NCI-H1436 (cell line): ENCODE data around the gene USP40.

Source experiments
- DNase-seq: peaks from one replicate; lab custom pipeline; 2025; lab: John Stamatoyannopoulos, UW

The USP40 gene

DNA sequence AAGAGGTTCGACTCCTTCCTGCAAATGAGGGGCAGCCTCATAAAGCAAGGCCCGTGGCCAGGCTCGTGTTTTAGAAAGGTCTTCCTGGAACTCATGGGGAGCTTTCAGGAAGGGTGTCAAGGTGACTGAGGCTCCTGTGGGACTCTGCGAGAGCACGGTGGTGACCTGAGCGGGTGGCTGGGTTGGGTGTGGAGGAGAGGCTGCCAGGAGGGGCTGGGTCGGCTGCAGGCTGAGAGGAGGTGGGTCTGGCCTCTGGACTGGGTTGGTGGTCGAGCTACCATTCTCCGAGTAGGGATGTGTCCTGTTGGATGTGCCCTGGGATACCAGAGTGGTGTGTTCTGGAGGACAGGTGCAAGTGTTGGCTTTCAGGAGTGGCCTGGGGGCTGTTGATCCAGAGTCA, 125.9 kb downstream of the USP40 start:
- no peak for DNase-seq

DNA sequence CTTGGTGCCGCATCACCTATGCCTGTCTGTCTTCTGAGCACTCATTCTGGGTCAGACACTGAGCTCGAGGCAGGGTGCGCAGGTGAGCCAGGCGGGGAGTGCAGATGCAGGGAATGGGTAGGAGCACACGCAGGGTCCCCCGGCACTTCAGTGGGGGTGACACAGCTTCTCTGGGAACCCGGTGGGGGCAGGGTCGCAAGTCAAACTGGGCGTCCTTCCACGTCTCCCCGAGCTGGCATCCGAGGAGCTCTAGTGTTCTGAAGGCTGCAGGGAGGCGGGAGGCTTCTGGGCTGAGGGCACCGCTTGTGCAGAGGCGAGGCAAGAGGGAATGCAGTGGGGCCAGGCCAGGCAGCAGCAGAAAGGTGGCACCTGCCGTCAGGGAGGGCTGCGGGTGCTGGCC, 126.3 kb downstream of the USP40 start:
- DNase-seq = no peak

DNA sequence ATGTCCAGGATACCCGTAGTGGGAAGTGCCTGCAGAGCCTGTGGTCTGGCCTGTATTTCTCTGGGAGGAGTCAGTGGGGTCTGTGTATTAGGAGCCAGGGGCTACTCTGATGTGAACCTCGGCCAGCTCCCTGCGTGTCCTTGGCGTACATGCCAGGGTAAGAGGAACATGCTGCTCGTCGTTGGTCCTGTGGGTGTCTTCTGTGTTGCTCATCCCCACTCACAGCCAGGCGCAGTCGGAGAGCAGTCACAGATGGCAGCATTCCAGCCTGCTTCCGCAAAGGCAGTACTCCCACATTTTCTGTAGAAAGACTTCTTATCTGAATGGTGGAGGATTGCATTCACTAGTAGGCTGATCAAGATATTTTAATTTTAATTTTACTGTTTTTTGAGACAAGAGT, 127.4 kb downstream of the USP40 start:
- no peak for DNase-seq

DNA sequence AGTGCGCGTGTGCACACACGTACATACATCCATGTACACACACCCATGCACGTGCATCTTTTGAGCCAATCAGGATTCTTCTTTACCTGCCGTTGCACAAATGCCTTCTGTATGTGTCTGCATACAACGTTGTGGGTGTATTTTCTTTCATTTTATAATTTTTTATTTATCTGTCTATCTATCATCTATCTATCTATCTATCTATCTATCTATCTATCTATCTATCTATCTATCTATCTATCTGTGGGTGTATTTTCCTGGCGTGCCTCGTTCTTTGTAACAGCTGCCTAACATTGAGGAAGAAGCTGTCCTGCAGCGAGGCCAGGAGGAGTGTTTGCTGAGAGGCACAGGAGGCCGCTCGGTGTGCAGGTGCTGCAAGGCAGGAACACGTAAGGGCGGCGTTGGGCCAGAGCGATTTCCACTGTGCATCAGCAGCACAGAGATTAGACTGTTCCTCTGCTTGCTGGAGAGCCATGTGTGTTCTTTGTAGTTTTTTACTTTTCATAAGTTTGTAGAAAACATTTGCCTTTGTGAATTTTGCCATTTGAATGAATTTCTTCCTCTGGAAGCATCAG, 127.9 kb downstream of the USP40 start:
- DNase-seq = no peak

DNA sequence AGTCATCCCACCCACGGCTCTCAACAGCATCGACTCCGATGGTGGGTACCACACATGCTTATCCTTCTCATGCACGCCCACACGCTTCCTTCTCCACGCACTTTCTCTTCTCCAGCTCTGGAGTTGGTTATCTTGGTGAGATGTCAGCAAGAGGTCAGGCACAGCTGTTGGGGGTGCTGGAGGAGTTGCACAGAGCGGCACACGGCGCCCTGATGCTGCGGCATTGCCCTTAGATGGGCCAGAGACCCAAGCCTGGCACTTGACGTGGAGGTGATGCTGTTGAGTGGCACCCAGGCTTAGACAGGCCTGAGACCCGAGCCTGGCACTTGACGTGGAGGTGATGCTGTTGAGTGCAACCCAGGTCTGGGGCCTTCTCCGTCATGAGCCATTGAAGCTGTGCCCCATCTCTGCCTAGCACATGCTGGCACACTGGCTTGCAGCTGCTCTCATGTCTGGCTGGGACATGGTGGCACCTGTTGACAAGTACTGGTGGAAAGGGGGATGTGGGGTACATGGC, 129.1 kb downstream of the USP40 start:
- DNase-seq = no peak

DNA sequence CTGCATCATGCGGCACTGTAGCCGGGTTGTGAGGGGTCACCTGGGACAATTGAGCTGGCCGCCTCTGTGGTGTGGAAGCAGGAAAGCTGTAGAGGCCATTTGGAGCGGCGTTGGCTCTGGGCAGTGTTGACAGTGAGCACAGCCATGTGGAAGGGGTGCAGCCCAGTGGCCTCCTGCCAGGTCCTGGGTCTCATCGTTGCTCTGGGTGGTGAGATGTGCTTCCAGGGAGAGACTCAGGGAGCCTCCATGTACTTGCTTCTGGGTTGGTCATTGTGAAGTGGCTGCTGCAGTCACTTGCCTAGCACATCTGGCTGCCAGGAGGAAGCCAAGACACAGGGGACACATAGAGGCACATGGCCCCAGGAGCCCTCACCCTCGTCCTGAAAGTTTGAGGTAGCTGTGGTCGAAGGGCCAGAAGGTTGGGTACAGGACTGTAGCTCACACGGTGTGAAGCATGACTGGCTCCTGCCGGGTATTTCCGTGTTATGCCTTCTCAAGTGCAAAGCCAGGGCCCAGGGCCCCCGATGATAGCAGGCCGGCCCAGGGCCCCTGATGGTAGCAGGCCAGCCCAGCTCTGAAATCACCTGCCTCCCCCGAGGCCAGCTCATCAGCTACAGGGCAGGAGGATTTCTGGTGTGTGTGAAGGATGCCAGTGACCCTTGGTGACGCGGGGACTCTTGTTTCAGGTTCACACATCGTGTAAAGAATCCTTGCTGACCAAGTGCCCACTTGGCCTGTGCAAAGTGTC, 129.7 kb downstream of the USP40 start:
- DNase-seq = no peak

DNA sequence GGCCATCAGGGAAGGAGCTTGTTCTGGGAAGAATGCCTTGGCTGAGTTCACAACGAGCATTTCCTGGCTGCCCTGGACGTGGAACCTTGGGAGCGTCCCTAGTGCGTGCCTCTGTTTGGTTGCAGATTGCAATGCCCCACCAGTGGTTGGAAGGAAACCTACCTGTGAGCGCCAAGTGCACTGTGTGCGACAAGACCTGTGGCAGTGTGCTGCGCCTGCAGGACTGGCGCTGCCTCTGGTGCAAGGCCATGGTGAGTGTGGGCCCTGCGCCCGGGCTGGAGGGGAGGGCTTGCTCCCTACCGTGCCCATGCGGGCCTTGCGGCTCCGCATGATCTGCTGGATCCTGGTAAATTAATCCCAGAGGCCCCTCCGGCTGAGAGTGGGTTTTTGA, 130.4 kb downstream of the USP40 start:
- DNase-seq = no peak

DNA sequence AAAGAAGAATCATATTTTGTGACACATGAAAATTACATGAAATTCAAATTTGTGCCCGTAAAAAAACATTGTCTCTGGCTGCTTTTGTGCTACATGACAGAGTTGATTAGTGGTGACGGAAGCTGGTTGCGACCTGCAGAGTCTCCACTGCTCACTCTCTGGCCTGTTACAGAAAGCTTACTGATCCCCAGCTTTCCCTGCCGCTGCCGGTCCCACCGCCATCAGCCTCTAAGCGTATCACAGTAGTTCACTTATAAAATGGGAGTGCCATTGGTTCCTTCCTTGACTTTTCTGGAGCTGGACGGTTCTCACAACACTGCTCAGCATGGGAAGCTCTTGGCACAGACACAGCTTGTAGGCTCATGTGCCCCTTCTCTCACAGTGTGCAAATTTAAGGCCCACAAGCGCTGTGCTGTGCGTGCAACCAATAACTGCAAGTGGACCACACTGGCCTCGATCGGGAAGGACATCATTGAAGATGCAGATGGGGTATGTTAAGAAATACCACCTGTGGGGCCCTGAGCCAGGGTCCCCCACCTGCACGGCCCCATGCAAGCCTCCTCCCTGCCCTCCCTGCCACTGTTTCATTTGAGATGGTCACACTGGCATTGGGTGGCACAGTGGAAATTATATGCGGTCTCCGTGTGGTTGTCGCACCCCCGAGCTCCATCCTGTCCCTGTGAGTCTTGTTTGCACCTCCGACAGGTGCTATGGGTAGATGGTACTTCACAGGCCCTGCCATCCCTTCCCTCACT, 131.0 kb downstream of the USP40 start:
- DNase-seq = no peak

DNA sequence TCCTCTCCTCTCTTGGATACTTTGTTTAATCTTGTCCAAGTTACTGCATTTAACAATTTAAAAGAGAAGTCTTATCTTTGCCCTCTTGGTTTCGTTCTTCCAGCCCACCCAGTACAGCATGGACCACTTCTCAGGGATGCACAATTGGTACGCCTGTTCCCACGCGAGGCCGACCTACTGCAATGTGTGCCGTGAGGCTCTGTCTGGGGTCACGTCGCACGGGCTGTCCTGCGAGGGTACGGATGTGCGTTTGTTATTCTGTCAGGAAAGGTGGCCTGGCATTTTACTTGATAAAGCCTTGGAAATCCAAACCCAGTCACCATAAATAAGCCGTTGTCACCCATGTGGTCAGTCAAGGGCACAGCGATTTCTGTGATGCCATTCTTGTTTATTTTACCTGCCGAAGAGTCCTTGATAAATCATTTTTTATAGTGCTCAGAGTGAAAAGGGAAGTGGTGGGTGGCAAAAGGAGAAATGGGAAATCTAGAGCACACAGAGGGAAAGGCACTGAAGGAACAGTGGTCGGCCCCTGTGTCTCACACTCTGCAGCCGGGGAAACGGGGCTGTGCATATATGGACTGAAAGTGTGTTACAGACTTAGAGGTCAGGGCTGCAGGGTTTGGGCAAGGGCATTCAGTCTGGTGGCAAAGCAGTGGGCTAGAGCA, 131.8 kb downstream of the USP40 start:
- no peak for DNase-seq

DNA sequence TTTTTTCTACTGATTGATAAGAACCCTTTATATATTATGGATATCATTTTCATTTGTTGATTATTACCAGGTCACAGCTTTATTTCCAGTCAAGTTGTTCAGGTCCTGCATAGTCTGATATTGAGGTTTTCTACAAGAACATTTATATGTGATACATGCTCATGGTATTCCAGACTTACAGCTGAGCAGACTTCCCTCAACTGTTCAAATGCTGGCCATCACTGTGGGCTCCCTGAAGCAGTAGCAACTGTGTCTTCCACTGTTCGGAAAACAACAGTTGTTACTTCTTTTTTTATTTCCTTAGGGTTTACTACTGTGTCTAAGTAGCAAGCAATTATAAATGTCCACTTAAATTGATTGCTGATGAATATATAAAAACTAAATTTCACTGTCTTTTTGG, 132.8 kb downstream of the USP40 start:
- DNase-seq = no peak

DNA sequence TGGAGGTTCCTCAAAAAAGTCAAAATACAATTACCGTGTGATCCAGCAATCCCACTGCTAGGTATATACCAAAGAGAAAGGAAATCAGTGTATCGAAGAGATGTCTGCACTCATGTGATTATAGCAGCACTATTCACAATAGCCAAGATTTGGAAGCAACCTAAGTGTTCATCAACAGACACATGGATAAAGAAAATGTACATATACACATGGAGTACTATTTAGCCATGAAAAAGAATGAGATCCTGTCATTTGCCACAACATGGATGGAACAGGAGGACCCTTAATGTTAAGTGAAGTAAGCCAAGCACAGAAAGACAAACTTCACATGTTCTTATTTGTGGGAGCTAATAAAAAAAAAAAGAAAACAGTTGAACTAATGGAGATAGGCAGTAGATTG, 133.6 kb downstream of the USP40 start:
- no peak for DNase-seq

DNA sequence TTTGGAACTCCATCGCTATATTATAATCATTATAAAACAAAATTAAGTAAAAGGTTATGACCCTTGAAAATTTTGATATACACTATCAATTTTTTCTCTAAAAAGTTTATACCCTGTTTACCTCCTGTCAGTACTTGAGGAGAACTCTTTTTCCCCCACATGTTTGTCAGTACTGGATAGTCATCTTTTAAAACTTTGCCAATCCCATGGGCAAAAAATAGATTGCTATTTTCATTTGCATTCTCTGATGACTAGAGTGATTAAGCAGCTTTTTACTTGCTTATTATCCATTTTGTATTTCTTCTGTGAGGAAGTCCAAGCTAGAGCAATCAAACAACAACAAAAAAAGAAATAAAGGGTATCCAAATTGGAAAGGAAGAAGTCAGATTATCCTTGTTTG, 135.9 kb downstream of the USP40 start:
- no peak for DNase-seq

DNA sequence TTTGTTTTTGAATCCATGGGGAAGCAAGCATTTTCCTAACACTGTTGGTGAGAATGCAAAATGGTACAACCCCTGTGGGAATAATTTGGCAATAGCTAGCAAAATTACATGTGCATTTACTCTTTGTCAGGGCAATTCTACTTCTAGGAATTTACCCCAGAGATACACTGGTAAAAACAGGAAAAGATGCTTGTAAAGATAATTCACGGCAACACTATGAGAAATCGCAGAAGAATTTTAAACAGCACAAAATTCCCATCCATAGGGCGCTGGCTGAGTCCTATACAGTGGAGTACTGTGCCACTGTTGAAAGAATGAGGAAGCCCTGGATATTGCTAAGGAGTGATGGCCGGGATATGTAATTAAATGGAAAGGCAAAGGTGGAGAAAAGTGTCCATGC, 136.5 kb downstream of the USP40 start:
- no peak for DNase-seq

DNA sequence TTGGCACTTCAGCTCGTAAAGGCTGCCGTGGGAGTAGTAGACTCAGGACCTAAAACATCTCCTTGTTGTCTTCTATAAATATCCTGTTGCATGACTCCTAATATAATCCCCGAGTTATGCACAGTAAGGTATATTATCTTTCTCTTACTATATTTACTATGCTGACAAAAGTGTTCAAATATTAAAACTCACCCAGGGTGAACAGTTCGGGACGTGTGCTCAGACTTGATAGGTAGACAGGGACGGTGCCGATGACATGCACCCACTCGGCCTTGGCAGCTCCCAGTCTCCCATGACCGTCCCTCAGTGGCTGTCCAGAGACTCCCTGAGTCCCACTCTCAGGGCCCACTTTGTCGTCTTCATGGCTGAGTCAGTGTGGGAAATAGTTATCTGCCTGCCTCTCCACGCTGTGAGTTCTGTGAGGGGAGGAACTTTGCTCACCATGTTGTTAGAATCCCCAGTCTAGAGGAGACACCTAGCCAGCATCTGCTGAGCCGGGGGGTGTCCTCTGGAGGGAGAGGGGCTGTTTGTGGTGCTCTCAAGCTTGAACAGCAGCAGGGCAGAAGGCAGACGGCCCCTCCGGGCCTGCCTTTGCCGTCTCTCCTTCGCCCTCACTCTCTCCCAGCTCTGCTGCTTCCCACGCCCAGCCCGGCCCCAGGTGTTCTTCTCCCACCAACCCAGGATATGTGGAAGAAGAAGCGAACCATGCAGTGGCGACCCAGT, 137.2 kb downstream of the USP40 start:
- DNase-seq = no peak

DNA sequence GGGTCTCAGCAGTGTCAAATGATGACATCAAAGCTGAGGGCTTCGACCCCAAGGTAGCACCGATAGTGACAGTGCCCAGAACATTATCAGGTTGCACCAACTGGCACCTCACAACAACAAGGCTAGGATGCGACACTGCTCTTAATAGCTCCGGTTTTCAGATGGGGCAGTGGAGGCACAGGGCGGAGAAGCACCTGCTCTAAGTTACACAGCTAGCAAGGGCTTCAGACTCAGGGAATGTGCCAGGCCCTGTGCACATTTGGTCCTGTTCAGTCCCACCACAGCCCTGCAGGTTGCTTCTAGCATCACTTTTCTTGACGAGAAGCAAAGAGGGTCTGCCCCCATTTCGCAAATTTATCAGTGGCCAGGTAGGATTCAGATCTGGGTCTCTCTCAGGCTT, 138.1 kb downstream of the USP40 start:
- no peak for DNase-seq

DNA sequence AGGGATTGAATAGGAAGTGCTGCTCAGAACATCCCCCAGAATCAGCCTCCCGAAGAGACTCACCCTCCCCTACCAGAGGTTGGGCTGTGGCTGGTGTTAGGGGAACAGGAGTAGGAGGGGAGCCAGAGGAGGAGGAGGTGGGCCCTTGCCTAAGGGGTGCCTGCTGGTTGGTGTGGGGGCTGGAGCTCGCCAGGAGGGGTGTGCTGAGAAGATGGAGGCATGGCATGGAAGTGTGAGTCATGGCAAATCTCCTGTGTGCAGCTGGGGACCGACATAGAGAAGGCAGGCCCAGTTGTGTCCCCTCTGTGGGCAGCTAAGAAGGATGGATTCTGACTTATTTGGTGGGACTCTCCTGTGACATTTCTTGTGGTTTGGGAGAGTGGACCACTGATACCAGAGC, 138.6 kb downstream of the USP40 start:
- no peak for DNase-seq

DNA sequence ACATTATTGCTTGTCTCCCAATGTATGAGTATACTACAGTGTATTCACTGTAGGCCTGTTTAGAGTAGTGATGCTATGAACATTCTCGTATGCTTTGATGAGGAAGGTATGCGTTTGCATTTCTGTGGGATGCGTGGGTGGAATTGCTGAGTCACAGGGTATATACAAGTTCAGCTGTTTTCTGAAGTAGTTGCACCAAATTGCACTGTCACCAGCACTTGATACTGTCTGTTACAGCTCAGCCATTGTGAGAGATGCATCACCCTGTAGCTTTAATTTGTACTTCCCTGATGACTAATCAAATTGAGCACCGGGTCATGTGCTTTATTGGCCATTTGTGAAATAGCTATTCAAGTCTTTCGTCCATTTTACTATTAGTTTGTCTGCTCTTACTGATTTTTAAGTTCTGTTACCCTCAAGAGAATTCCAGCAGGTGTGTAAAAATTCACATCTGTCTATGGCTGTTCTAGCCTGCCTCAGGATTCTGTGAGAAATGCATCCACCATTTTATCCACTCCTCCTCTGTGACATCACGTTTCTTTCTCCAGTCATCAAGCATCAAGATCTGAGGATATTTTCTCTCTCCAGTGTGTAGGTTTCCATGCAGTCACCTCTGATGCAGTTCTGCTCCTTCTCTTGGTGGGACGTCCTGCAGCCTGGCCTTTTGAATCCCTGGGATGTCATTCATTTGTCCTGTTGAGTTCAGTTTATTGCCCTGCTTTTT, 139.8 kb downstream of the USP40 start:
- DNase-seq = no peak
